Measurements from ENCODE around the gene LRRC47.

The LRRC47 gene

GRCh38 chr1:3731583-3732433 is 64.5 kb downstream of the LRRC47 start:
- DNase-seq: no peak

- no peak for DNase-seq
Observed at GRCh38 chr1:3730543-3731247, 65.6 kb downstream of the LRRC47 start.

- no peak for DNase-seq
Observed at GRCh38 chr1:3729594-3730542, 66.4 kb downstream of the LRRC47 start.
